Epidermal melanocyte (primary cell): ENCODE measurements around the gene UBB.
A peak's percentile ranks its signal among the peaks of the same experiment; 100 is the strongest.

Source experiments
- DNase-seq: peaks from one replicate; pipeline ENCODE4 v3.0.0; 2011; ENCODE audit warnings: low spot score; ENCODE audit not compliant: insufficient read length

Gene UBB

DNA sequence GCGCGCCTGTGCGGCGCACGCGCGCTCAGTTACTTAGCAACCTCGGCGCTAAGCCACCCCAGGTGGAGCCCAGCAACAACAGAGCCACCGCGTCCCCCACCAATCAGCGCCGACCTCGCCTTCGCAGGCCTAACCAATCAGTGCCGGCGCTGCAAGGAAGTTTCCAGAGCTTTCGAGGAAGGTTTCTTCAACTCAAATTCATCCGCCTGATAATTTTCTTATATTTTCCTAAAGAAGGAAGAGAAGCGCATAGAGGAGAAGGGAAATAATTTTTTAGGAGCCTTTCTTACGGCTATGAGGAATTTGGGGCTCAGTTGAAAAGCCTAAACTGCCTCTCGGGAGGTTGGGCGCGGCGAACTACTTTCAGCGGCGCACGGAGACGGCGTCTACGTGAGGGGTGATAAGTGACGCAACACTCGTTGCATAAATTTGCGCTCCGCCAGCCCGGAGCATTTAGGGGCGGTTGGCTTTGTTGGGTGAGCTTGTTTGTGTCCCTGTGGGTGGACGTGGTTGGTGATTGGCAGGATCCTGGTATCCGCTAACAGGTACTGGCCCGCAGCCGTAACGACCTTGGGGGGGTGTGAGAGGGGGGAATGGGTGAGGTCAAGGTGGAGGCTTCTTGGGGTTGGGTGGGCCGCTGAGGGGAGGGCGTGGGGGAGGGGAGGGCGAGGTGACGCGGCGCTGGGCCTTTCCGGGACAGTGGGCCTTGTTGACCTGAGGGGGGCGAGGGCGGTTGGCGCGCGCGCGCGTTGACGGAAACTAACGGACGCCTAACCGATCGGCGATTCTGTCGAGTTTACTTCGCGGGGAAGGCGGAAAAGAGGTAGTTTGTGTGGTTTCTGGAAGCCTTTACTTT is at the start of gene UBB:
UBB (plus strand) TSS at position 452 of the 856 bp plus-strand sequence. CDS start 817 bp downstream, outside the sequence.
- peak; percentile 73 for DNase-seq

DNA sequence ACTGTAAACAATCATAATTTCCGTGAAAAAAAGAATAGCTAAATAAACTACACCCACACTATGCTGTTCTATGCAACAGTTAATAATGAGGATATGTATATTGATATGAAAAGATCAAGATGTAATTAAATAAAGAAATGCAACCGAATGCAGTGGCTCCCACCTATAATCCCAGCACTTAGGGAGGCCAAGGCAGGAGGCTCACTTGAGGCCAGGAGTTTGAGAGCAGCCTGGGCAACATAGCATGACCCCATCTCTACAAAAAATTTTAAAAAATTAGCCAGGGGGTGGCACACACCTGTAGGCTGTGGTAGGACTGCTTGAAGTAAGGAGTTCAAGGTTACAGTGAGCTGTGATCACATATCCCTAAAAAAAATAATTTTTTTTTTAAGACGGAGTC is 42.5 kb upstream of the UBB start:
- DNase-seq, result no peak

DNA sequence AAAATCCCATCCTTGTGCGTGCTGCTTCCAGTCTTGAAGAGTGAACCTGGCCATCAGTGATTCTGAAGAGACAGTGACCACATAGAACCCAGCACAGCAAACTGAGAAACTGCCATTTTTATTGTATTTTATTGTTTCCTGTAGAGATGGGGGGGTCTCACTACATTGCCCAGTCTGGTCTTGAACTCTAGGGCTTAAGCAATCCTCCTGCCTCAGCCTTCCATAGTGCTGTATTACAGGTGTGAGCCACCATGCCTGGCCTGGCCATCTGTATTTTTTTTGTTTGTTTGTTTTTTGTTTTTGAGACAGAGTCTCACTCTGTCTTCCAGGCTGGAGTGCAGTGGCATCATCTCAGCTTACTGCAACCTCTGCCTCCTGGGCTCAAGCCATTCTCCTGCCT is 41.5 kb upstream of the UBB start:
- DNase-seq, result no peak

DNA sequence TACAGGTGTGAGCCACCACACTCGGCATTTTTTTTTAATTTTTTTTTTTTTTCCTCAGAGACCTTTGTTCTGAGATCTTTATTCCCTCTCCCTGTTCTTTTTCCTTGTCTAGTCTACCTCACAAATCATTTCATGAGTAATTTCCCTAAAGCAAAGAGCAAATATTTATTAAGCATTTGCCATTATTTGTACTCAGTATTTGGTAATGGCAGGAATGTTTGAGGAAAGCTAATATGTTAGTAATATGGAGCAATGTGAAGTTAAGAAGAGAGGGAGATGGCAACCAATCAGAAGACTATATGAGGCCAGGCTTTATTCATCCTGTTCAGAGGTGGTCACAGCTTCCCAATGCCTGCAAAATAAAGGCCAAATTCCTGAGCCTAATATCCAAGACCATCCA is 40.9 kb upstream of the UBB start:
- DNase-seq, result no peak

DNA sequence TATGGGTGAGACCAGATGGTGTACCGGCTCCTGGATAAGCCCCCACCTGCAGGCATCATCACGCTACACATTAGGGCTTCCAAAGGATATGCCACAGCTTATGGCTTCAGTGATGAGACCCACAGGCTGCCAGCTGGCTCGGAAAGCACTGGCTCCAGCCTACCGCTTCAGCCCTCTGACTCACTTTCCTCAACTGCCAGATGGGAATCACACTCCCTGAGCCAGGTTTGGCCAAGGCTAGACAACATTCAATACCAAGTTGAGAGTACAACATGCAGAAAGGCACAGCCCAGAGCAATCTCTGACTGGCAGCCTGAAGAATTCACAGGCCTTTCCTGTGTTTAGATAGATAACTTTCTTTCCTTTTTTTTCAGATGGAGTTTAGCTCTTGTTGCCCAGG is 37.9 kb upstream of the UBB start:
- no peak for DNase-seq

DNA sequence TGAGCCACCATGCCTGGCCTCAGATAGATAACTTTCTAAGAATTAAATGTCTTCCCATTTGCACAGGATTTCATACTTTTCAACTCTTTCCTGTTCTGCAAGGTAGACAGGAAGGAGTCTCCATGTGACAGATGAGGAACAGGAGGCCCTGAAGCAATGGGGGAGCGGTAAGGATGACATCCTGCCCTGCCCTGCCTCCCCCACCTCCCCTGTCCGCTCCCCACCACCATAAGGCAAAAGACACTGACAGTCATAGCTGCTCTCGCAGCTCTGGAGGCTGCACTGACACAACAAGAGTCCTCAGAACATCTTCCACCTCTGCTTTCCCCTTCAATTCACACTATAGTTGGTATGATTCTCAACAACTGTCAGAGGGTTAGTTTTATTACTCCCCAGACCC is 37.3 kb upstream of the UBB start:
- no peak for DNase-seq

DNA sequence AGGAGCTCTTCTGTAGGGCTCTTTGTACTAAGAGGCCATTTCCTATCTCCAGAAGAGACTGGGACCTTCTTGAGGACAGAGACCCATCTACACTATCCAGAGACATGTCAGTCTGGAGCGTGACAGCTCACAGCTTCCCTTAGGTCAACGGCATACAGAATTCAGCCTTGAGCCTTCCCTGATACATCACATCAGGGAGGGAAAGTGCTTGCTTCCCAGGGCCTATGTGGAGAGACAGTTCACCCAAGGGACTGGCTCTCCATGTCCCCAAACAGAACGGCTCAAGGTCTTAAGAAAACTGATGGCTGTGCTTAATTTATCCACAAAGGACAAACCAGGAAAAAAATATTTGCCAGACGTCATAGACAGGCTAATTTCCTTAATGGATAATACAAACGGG is 35.3 kb upstream of the UBB start:
- DNase-seq, result no peak

DNA sequence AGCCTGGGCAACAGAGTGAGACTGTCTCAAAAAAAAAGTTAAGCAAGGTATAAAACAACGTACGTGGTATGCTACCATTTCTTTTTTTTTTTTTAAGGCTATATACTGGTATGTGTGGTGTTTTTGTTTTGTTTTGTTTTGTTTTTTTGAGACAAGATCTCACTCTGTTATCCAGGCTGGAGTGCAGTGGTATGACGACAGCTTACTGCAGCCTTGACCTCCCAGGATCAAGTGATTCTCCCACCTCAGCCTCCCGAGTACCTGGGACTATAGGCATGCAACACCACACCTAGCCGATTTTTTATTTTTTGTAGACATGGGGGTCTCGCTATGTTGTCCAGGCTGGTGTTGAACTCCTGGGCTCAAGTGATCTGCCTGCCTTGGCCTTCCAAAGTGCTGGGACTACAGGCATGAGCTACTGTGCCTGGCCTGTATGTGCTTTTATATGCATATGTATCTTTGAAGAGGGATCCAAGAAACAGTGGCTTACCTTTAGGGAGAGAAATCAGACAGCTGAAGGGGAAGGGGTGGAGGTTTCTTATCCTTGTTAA is 34.1 kb upstream of the UBB start:
- DNase-seq, result no peak

DNA sequence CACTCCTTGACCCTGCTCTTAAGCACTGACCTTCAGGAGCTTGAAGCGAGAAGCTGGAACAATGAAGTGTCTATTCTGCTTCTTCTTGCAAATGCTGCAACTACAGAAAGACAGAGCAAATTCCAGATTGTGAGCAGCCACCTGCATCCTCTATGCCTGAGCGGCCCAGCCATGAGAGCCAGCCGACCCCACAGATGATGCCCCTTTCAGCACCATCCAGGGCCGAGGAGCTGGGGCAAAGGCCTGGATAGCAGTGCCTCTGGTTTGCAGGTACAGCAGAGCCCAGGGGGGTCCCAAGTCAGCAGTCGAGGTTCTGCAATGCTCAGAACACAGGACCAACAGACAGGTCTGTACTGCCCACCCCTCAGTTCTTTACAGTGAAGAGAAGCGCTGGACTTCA is 32.3 kb upstream of the UBB start:
- no peak for DNase-seq

DNA sequence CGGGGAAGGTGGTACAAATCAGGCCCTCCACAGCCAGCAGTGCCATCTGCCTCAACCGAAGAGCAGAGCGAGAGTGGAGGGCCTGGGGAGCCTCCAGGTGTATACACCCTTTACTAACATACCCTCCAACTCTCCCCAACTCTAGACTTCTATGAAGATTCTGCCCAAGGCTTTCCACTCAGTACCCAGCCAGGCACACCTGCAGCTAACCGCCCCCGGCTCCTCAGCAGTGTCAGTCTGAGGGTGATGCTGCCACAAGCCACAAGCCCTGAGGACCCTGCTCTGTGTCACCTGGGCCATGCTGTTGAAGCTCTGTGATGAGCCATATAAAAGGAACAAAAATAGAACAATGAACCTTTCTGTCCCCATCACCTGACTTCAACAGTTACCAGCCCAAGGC is 31.5 kb upstream of the UBB start:
- DNase-seq, result no peak

DNA sequence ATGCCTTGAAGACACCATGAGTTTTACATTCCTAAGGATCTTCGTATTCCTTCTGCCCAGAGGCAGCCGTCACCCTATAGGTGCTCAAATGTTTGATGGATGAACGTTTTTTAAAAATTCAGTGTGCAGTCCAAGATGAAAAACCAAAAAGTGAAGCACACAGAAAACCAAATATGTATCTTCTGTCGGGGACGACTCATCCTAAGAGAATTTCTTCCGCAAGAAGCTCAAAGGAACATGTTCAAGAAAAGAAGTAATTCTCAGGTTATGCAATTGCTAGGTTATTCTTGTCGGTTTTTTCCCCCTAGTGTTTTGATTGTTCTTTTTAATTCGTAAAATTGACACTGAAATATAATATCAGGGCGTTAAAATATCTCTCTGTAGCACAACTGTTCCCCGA is 29.1 kb upstream of the UBB start:
- DNase-seq, result no peak

DNA sequence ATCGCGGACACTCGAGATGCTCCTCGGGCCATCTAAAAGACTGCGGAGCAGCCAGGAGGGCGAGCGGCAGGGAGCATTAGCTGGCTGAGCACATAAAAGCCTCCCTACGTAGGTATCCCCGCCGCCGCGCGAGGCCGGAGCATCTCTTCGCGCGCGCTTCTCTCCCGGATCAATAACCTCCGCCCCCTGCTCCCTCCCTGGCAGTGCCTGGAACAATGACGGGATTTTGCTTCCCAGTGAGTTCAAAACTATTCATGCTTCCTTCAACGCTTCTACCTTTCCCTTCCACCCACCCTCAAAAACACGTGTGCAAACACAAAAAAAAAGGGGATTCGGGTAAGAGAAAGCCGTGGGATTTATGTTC is 28.6 kb upstream of the UBB start:
- no peak for DNase-seq

DNA sequence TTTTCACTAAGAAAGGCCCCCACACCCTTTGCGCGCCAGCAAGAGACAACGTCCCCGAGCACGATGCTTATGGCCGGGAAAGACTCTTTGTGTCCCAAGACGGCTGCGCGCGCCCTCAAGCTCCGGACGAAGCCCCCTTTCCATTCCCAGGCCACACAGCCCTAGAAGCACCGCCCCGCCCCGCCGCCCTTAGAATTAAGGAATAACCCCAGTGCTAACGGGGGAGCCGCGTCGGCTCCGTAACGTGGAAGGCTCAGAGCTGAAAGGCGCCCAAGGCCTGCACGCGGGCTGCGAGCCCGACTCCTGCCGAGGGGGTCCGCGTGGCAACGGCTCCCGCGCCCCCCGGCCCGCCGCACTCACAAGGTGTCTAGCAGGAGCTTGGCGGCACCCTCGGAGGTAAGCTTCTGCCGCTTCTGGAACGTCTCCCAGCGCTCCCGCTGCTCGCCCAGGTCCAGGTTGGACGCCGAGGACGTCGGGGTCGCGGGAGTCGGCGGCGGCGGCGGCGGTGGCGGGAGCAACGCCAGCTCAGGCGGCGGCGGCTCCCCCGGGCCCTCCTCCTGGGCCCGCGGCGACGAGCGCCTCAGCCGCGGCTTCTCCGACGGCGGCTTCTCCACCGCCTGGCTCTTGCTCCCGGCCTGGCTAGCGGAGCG is 28.1 kb upstream of the UBB start:
- DNase-seq, result no peak

DNA sequence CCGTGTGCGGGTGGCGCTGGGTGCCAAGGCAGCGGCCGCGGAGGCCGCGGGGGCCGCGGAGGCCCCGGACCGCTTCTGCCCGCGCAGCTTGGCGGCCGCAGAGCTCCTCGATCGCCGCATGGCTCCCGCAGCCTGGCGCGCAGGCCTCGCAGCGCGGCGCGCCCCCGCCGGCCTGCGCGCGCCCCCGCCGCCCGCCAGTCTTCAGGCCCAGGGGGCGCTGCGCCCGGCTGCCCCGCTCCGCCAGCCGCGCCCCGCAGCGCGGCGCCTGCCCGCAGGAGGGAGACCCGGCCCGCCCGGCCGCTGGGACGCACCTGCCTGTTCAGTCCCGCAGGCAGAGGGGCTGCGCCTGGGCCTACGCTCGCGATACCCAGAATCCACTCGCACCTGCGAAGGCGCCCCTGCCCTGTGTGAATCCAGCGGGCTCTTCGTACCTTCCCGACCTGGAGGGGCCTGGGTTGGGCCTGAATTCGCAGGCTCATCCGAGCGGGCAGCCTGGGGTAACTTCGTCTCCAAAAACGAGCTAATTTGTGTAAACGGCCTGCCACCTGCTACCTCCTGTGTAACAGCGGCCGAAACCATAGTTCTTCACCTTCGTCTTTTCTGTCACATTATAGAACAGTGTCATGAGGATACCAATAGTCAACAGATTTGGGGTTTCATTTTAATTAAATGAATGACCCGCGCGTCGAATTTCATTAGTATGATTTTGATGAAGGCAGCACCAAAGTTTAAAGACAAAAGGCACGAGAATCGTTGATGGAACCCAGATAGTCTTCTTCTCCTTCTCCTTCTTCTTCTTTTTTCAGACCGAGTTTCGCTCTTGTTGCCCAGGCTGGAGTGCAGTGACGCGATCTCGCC is 27.3 kb upstream of the UBB start, which contains the start of gene CENPV:
CENPV (minus strand) TSS at position 153 of the 858 bp plus-strand sequence; CDS start at position 120, 33 bp downstream.
- peak; percentile 26 for DNase-seq

DNA sequence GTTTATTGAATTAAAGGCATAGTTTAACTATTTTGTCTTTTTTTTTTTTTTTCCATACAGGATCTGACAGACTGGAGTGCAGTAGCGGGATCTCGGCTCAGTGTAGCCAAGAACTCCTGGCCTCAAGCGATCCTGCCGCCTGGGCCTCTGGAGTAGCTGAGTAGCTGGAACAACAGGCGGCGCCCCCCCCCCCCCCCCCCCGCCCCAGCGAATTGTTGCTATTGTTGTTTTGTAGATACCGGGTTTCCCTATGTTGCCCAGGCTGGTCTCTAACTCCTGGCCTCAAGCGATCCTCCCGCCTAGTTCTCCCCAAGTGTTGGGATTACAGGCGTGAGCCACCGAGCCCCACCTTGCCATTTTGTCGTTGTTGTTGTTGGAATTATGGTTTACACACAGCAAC is 26.3 kb upstream of the UBB start:
- no peak for DNase-seq

DNA sequence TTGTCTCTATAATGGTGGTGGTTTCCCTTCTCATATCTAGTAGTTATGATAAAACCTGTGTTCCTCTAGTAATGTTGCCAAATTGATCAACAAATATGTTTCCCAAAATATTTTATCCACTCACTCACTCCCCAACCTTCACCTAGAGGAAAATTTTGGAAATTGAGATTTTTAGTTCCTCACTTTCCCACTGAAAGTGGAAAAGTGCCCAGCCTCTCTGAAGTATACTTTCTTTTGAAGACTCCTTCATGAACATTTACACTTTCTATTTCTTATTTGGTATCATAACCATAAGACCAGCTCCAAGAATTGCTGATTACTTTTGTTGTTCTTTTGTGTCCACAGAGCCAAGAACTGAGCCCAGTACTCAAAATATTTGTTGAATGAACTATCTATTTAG is 22.5 kb upstream of the UBB start:
- DNase-seq, result no peak

DNA sequence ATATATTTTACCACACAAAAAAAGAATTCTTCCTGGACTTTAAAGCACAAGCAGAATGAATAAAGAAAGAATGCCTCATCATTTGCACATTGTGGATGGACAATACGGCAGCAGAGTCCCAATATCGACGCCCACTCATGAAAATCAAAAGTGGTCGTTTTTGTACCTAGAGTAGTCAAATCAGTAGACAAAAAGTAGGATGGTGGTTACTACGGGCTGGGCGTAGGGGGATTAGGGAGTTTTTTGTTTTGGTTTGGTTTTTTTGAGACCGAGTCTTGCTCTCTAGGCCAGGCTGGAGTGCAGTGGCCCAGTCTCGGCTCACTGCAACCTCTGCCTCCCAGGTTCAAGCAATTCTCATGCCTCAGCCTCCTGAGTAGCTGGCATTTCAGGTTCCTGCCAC is 19.0 kb upstream of the UBB start:
- no peak for DNase-seq

DNA sequence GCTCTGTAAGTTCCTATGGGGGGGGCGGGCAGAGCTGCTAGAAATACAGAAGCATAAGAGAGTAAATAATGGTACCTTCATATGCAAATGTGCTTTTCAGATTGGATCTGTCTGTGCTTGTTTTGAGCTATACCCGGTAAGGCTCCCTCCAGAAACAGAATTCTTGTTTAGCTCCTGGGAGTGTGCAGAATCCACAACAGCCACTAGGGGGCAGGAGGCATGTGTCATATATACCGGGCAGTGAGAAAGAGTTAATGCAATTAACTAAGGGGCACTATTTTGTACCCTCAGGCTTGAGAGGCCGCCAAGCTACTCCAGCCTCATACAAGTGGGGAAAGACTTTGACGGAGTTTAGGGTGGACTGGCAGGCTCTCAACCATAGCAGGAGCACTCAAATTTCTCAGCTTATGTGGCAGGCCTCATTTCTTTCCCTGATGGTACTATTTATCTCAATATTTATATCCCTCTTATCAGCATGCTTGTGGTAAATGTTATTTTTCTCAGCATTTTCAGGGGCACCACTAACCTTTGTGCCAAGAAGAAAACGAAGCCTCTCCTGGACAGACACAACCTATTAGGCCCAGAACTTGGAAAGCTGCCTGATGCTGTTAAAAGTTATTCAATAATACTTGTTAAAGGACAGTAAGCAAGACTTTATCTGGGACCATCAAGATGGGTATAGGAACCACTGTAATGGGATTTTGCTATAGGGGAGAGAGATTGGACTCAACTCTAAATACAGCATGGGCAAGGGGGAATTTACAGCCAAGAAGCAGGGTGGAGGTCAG is 16.9 kb upstream of the UBB start:
- DNase-seq, result peak; percentile 73

DNA sequence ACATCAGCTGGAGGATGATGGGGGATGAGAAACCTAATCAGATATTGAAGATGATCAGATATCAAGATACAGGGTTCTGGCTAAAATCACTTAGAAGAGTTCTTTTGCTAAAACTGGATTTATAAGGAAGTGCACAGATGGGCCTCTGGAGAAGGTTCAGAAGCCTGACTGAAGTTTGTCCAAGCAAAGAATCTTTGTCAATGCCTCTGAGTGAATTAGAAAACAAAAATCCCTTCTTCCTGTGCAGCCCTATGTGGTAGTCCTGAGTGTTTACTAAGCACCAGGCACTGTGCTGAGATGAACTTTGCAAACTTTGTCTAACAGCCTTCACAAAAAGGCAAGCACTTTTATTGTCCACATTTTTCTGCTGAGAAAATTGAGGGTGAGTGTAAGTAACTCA is 16.3 kb upstream of the UBB start:
- DNase-seq, result no peak

DNA sequence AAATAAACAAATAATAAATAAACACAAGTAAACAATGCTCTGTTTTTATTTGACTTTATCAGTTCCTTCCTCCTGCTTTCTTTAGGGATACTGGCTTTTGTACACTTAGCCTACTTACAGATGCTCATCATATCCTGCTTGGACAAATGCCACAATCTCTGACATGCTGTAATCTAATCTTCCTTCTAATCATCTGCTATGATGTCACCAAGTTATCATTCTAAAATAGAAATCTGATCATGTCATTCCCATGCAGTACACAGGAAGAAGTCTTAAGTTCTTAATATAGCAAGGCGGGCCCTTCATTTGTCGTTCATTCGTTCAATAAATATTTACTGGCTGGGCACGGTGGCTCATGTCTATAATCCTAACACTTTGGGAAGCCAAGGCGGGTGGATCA is 9.1 kb upstream of the UBB start:
- no peak for DNase-seq
